Right atrium auricular region (tissue), 2 donors: ENCODE measurements around the gene FMO2. TPM values are rescaled to one million over a fixed set of nuclear protein-coding genes. Genes with fewer than 3 reads are reported as not detected.

Source experiments
- DNase-seq: peaks from one replicate; pipeline ENCODE4 v3.0.0-alpha.2; 2019; ENCODE audit warnings: low spot score
- H3K27ac ChIP-seq, 2 donors: fragments of 200-600 bp; sonication (generic); 1 replicate in 1 of 2; 2 replicates in 1 of 2; pipeline ENCODE4 v1.5.1; 2016 to 2019
- H3K27me3 ChIP-seq, 2 donors: fragments of 200-600 bp; sonication (generic); one replicate each; pipeline versions ENCODE4 v1.5.1 to v1.6.0; 2017 to 2019
- H3K36me3 ChIP-seq: fragments of 200-600 bp; sonication (generic); one replicate; pipeline ENCODE4 v1.5.1; 2016
- H3K4me1 ChIP-seq, 2 donors: fragments of 200-600 bp; sonication (generic); one replicate each; pipeline versions ENCODE4 v1.5.1 to v1.6.0; 2017 to 2019
- H3K4me3 ChIP-seq, 2 donors: fragments of 200-600 bp; sonication (generic); 1 replicate in 1 of 2; 2 replicates in 1 of 2; pipeline ENCODE4 v1.5.1; 2017 to 2019; ENCODE audit warnings: mild to moderate bottlenecking in 1 of 2, moderate library complexity in 1 of 2
- H3K9me3 ChIP-seq, 2 donors: fragments of 200-600 bp; sonication (generic); one replicate each; pipeline ENCODE4 v1.5.1; 2019
- CTCF ChIP-seq, 2 donors: fragments of 200-600 bp; sonication (generic); IDR thresholded peaks; one replicate each; pipeline ENCODE4 v1.5.1; 2019; ENCODE audit warnings: antibody characterized with exemption in 2 of 2
- total RNA-seq, 2 donors: library from RNA; depleted of rRNA; stranded (reverse); fragments of >200 nt; gene quantifications; one replicate each; pipeline ENCODE4 v1.1.0, GENCODE V29; 2016

Gene FMO2
- total RNA-seq, 2 donors from 2014 or later = 28.4 to 66.6 TPM

GRCh38 chr1:171155484-171155883 is 29.6 kb upstream of the FMO2 start:
- H3K27me3 ChIP-seq = no peaks in the 10 kb centered on the region
- peaks cover 0 to 7% of the 10 kb centered on the region in 2 donors for H3K4me1 ChIP-seq
- no peaks in the 10 kb centered on the region for H3K9me3 ChIP-seq
- DNase-seq = no peak
- no peak overlapping the region for H3K4me3 ChIP-seq
- H3K36me3 ChIP-seq = no peaks in the 10 kb centered on the region
- no peak for TF ChIP-seq CTCF (IDR thresholded peaks at IDR 0.05)
- no peak overlapping the region for H3K27ac ChIP-seq

GRCh38 chr1:171158096-171158495 is 27.0 kb upstream of the FMO2 start:
- H3K4me1 ChIP-seq = peaks cover 0 to 13% of the 10 kb centered on the region in 2 donors
- no peaks in the 10 kb centered on the region for H3K36me3 ChIP-seq
- no peak overlapping the region for H3K27ac ChIP-seq
- H3K4me3 ChIP-seq = no peak overlapping the region
- H3K27me3 ChIP-seq = no peaks in the 10 kb centered on the region
- H3K9me3 ChIP-seq = no peaks in the 10 kb centered on the region
- no peak for TF ChIP-seq CTCF (IDR thresholded peaks at IDR 0.05)
- DNase-seq = no peak

- H3K27ac ChIP-seq = no peak overlapping the region
- DNase-seq = no peak
- H3K4me1 ChIP-seq = peaks cover 0 to 13% of the 10 kb centered on the region in 2 donors
- H3K9me3 ChIP-seq = no peaks in the 10 kb centered on the region
- TF ChIP-seq CTCF (IDR thresholded peaks at IDR 0.05) = no peak
- H3K27me3 ChIP-seq = no peaks in the 10 kb centered on the region
- H3K4me3 ChIP-seq = no peak overlapping the region
- H3K36me3 ChIP-seq = no peaks in the 10 kb centered on the region
Observed at GRCh38 chr1:171158551-171158950, 26.5 kb upstream of the FMO2 start.

GRCh38 chr1:171159148-171159547 is 26.0 kb upstream of the FMO2 start:
- H3K9me3 ChIP-seq = no peaks in the 10 kb centered on the region
- H3K27me3 ChIP-seq = no peaks in the 10 kb centered on the region
- H3K27ac ChIP-seq = no peak overlapping the region
- no peaks in the 10 kb centered on the region for H3K36me3 ChIP-seq
- H3K4me1 ChIP-seq = peaks cover 0 to 13% of the 10 kb centered on the region in 2 donors
- no peak for TF ChIP-seq CTCF (IDR thresholded peaks at IDR 0.05)
- no peak for DNase-seq
- H3K4me3 ChIP-seq = no peak overlapping the region

GRCh38 chr1:171160211-171160610 is 24.9 kb upstream of the FMO2 start:
- no peak for DNase-seq
- H3K4me3 ChIP-seq = no peak overlapping the region
- no peak for TF ChIP-seq CTCF (IDR thresholded peaks at IDR 0.05)
- H3K9me3 ChIP-seq = no peaks in the 10 kb centered on the region
- H3K4me1 ChIP-seq = peaks cover 0 to 13% of the 10 kb centered on the region in 2 donors
- H3K36me3 ChIP-seq = no peaks in the 10 kb centered on the region
- H3K27me3 ChIP-seq = no peaks in the 10 kb centered on the region
- H3K27ac ChIP-seq = peak overlapping the region in 1 of 2 donors; percentile 28

- H3K27me3 ChIP-seq = no peaks in the 10 kb centered on the region
- H3K4me3 ChIP-seq = no peak overlapping the region
- H3K4me1 ChIP-seq = peaks cover 0 to 13% of the 10 kb centered on the region in 2 donors
- no peaks in the 10 kb centered on the region for H3K36me3 ChIP-seq
- DNase-seq = no peak
- H3K27ac ChIP-seq = peak overlapping the region; percentile 21 to 28
- TF ChIP-seq CTCF (IDR thresholded peaks at IDR 0.05) = no peak
- H3K9me3 ChIP-seq = no peaks in the 10 kb centered on the region
Observed at GRCh38 chr1:171160639-171161354, 24.3 kb upstream of the FMO2 start.
